ENCODE measurements around the gene CENPB. TPM values are rescaled to one million over a fixed set of nuclear protein-coding genes. Genes with fewer than 3 reads are reported as not detected.

CENPB gene
- total and polyA plus RNA-seq, 10 of the 15 experiments (the other 5 are each of a cell fraction or from before 2014, with no cell fraction given) = 0.16 to 71.2 (median 14.0) TPM

GRCh38 chr20:3798373-3798768 is 11.8 kb upstream of the CENPB start:
- RAD21 ChIA-PET (ENCODE audit: unreplicated experiment) = interaction anchor here (0.7 kb wide), 1 partner anchor 12 kb away, joined by 6 read pairs; the partner anchor contains the start of gene CENPB
- Histone ChIP-seq H3K4me2 (ENCODE audit: control insufficient read depth, insufficient read depth) (peak overlapping the region; percentile 85), H3K9me3 (replicated peaks; ENCODE audit: control insufficient read depth, insufficient read depth, low read length) (no peaks in the 10 kb centered on the region), H3K36me3 (ENCODE audit: control insufficient read depth in 2 of 2, insufficient read depth in 2 of 2, low read length in 1 of 2) (peaks cover 11 to 16% of the 10 kb centered on the region in 2 experiments), H3K79me2 (ENCODE audit: control insufficient read depth, insufficient read depth, low read length) (peaks cover 18% of the 10 kb centered on the region), H3K27ac (ENCODE audit: control insufficient read depth, insufficient read depth) (peak overlapping the region; percentile 53), H4K20me1 (ENCODE audit: control insufficient read depth, insufficient read depth) (no peaks in the 10 kb centered on the region), H3K4me1 (ENCODE audit: control insufficient read depth, insufficient read depth, low read length) (peaks cover 45% of the 10 kb centered on the region), H2AFZ (ENCODE audit: control insufficient read depth, low read depth, low read length) (no peak overlapping the region), H3K9ac (ENCODE audit: control insufficient read depth, insufficient read depth, low read length) (peak overlapping the region; percentile 68; the same call in 1 of the 2 replicates), H3K4me3 (peak overlapping the region; percentile 77; the same call in 1 of the 2 replicates), H3K27me3 (replicated peaks in 1 of 2; ENCODE audit: control insufficient read depth in 2 of 2, insufficient read depth in 2 of 2, low read length in 1 of 2) (no peaks in the 10 kb centered on the region)
- CTCF ChIA-PET = interaction anchor here (0.6 to 3.8 kb wide), 3 partner anchors 10 to 82 kb away, joined by 3 to 33 read pairs (median 3); partner anchors contain the start of gene AP5S1
- DNase-seq (ENCODE audit: low read depth, low spot score) (no peak), FAIRE-seq (no peak), ATAC-seq (no peak)
- TF ChIP-seq RAD51 (IDR thresholded peaks at IDR 0.05) = no peak
- TF ChIP-seq ESRRA (IDR thresholded peaks at IDR 0.05; ENCODE audit: low read length) = no peak
- TF ChIP-seq TARDBP (IDR thresholded peaks at IDR 0.05; ENCODE audit: borderline replicate concordance) = no peak
- in situ Hi-C loops (cut with MboI) = no loop called here
- POLR2A ChIA-PET = interaction anchor here (0.7 to 1.0 kb wide), 4 partner anchors 14 to 502 kb away, joined by 4 to 6 read pairs (median 6); no protein-coding TSS in a partner anchor
- TSS peak; percentile 57 for BruUV-seq (replicated peaks)
- WGBS (ENCODE audit: insufficient coverage, insufficient replicate concordance, low lambda C conversion rate, missing lambda C conversion rate) = 37% methylated on average over 5 of the region's 5 CpGs
- intact Hi-C loops (cut with micrococcal nuclease; ENCODE audit: unreplicated experiment) = loop anchor here (2.0 to 5.0 kb wide), 2 partner anchors 22 to 109 kb away; partner anchors contain the start of gene AP5S1
- SMC1A ChIA-PET (ENCODE audit: uncharacterized antibody, unreplicated experiment) = no interaction called here

- Histone ChIP-seq H3K27me3 (replicated peaks in 1 of 2; ENCODE audit: control insufficient read depth in 2 of 2, insufficient read depth in 2 of 2, low read length in 1 of 2) (no peaks in the 10 kb centered on the region), H3K79me2 (ENCODE audit: control insufficient read depth, insufficient read depth, low read length) (peaks cover 18% of the 10 kb centered on the region), H4K20me1 (ENCODE audit: control insufficient read depth, insufficient read depth) (no peaks in the 10 kb centered on the region), H3K4me3 (peak overlapping the region; percentile 77), H3K9ac (ENCODE audit: control insufficient read depth, insufficient read depth, low read length) (peak overlapping the region; percentile 68), H3K36me3 (ENCODE audit: control insufficient read depth in 2 of 2, insufficient read depth in 2 of 2, low read length in 1 of 2) (peaks cover 5 to 13% of the 10 kb centered on the region in 2 experiments), H2AFZ (ENCODE audit: control insufficient read depth, low read depth, low read length) (no peak overlapping the region), H3K4me2 (ENCODE audit: control insufficient read depth, insufficient read depth) (peak overlapping the region; percentile 85), H3K27ac (ENCODE audit: control insufficient read depth, insufficient read depth) (peak overlapping the region; percentile 62), H3K9me3 (replicated peaks; ENCODE audit: control insufficient read depth, insufficient read depth, low read length) (no peaks in the 10 kb centered on the region), H3K4me1 (ENCODE audit: control insufficient read depth, insufficient read depth, low read length) (peaks cover 43% of the 10 kb centered on the region)
- CTCF ChIA-PET = interaction anchor here (0.6 to 3.8 kb wide), 3 partner anchors 9 to 81 kb away, joined by 3 to 33 read pairs (median 3); partner anchors contain the start of gene AP5S1
- intact Hi-C loops (cut with micrococcal nuclease; ENCODE audit: unreplicated experiment) (loop anchor here (2.0 to 5.0 kb wide), 2 partner anchors 23 to 110 kb away; partner anchors contain the start of gene AP5S1), in situ Hi-C loops (cut with MboI) (no loop called here)
- FAIRE-seq = peak; percentile 31
- DNase-seq (ENCODE audit: low read depth, low spot score) = no peak
- SMC1A ChIA-PET (ENCODE audit: uncharacterized antibody, unreplicated experiment) = no interaction called here
- RAD21 ChIA-PET (ENCODE audit: unreplicated experiment) = interaction anchor here (0.7 kb wide), 1 partner anchor 11 kb away, joined by 6 read pairs; the partner anchor contains the start of gene CENPB
- POLR2A ChIA-PET = interaction anchor here (0.7 to 1.0 kb wide), 4 partner anchors 15 to 502 kb away, joined by 4 to 6 read pairs (median 6); no protein-coding TSS in a partner anchor
- BruUV-seq (replicated peaks) = no TSS peak
- ATAC-seq = peak; percentile 7
- 13% methylated on average over 10 of the region's 19 CpGs for WGBS (ENCODE audit: insufficient coverage, insufficient replicate concordance, low lambda C conversion rate, missing lambda C conversion rate)
- TF ChIP-seq BRCA1 (IDR thresholded peaks at IDR 0.05; ENCODE audit: low read depth, low read length) = no peak
- 0 out of 2 replicates have a peak, but pooled peaks have one; percentile 17 for TF ChIP-seq NFYB (IDR thresholded peaks at IDR 0.05; ENCODE audit: insufficient read depth, low read depth, low read length)
- TF ChIP-seq RELB (IDR thresholded peaks at IDR 0.05; ENCODE audit: low read depth) = 0 out of 2 replicates have a peak, but pooled peaks have one; percentile 33
- peak; percentile 83 for TF ChIP-seq ZNF384 (IDR thresholded peaks at IDR 0.05; ENCODE audit: borderline replicate concordance, low read depth, low read length)
- 0 out of 4 replicates have a peak, but pooled peaks of 1 of the 2 experiments have one; percentile 49 for TF ChIP-seq IKZF2 (IDR thresholded peaks at IDR 0.05)
- TF ChIP-seq IKZF1 (conservative IDR thresholded peaks at IDR 0.05) = 0 out of 2 replicates have a peak, but pooled peaks have one; percentile 43
- 0 out of 2 replicates have a peak, but pooled peaks have one; percentile 18 for TF ChIP-seq NKRF (conservative IDR thresholded peaks at IDR 0.05)
- no peak for TF ChIP-seq SUZ12 (IDR thresholded peaks at IDR 0.05; ENCODE audit: unreplicated experiment)
Observed at GRCh38 chr20:3797592-3798372, 11.2 kb upstream of the CENPB start.
